Measurements from ENCODE around the gene LPAR2. TPM values are rescaled to one million over a fixed set of nuclear protein-coding genes. Genes with fewer than 3 reads are reported as not detected.

The LPAR2 gene
- total RNA-seq, 1 donor from 2014 or later, result 40.3 TPM

DNA sequence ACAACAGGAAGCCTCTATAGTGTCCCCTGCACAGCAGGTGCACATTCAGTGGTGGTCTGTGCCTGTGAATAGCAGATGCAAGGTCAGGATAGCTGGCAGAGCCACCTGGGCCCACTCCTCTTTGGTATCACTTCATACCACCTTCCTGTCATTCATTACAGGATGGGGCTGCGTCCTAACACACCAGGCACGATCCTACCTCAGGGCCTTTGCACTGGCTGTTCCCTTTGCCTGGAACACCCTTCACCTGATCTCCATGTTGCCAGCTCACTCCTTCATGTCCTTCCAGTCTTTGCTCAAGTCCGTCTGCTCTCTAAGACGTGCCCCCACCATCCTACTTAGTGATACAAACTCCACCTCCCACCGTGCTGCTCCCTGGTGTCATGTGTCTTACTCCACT lies 4.6 kb upstream of the LPAR2 start:
- ATAC-seq, result no peak

DNA sequence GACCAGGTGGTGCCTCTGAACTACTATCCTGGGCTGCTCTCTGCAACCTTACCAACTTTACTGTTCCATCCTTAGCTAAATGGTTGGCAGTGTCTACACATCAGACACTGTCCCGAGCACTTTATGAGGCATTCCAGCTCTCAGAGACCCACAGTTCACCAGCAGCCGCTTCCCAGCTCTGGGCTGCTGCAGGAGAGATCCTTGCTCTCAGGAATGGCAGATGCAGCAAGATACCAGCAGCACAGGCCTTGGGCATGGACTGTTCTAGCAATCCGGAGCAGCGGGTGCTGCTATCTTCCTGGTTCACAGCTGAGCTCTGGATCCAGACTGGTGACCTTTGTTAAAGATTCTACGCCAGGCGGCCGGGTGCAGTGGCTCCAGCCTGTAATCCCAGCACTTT lies 3.3 kb upstream of the LPAR2 start:
- Histone ChIP-seq H3K27ac (no peak overlapping the region), H3K4me1 (peaks cover 14% of the 10 kb centered on the region), H3K9me3 (no peaks in the 10 kb centered on the region), H3K4me3 (no peak overlapping the region), H3K27me3 (ENCODE audit: low read depth) (no peaks in the 10 kb centered on the region), H3K36me3 (peaks cover 49% of the 10 kb centered on the region)
- DNase-seq, result no peak
- intact Hi-C loops (cut with DNase I), result no loop called here
- ATAC-seq, result no peak
- TF ChIP-seq, protein P1, sequence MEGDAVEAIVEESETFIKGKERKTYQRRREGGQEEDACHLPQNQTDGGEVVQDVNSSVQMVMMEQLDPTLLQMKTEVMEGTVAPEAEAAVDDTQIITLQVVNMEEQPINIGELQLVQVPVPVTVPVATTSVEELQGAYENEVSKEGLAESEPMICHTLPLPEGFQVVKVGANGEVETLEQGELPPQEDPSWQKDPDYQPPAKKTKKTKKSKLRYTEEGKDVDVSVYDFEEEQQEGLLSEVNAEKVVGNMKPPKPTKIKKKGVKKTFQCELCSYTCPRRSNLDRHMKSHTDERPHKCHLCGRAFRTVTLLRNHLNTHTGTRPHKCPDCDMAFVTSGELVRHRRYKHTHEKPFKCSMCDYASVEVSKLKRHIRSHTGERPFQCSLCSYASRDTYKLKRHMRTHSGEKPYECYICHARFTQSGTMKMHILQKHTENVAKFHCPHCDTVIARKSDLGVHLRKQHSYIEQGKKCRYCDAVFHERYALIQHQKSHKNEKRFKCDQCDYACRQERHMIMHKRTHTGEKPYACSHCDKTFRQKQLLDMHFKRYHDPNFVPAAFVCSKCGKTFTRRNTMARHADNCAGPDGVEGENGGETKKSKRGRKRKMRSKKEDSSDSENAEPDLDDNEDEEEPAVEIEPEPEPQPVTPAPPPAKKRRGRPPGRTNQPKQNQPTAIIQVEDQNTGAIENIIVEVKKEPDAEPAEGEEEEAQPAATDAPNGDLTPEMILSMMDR (IDR thresholded peaks at IDR 0.05), result no peak

More for the DNA sequence above, 4.6 kb upstream of the LPAR2 start:
- peaks cover 7% of the 10 kb centered on the region for H3K4me1 ChIP-seq
- H3K27me3 ChIP-seq (ENCODE audit: low read depth), result no peaks in the 10 kb centered on the region
- no peak overlapping the region for H3K4me3 ChIP-seq
- peaks cover 62% of the 10 kb centered on the region for H3K36me3 ChIP-seq
- H3K9me3 ChIP-seq, result no peaks in the 10 kb centered on the region
- TF ChIP-seq, protein P1 (IDR thresholded peaks at IDR 0.05), result no peak
- intact Hi-C loops (cut with DNase I), result no loop called here
- H3K27ac ChIP-seq, result no peak overlapping the region
- DNase-seq, result no peak

DNA sequence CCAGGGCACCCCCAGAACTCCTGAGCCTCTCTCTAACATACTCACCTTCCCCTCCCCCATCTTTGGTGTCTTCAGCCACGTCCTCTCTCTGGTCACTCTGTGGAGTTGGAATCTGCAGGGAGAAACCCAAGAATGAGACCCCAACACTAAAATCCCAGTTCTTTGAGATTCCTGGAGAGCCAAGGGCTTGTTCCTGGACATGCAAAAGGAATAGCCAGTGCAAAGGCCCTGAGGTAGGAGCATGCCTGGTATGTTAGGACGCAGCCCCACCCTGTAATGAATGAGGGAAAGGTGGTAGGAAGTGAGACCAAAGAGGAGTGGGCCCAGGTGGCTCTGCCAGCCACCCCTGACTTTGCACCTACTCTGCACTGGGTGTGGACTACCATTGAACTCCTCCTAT lies 2.4 kb upstream of the LPAR2 start:
- Histone ChIP-seq H3K36me3 (peaks cover 40% of the 10 kb centered on the region), H3K4me1 (peaks cover 14% of the 10 kb centered on the region), H3K4me3 (no peak overlapping the region), H3K27me3 (ENCODE audit: low read depth) (no peaks in the 10 kb centered on the region), H3K27ac (no peak overlapping the region), H3K9me3 (no peaks in the 10 kb centered on the region)
- no peak for ATAC-seq
- intact Hi-C loops (cut with DNase I), result no loop called here
- TF ChIP-seq, protein P1 (IDR thresholded peaks at IDR 0.05), result no peak
- no peak for DNase-seq

DNA sequence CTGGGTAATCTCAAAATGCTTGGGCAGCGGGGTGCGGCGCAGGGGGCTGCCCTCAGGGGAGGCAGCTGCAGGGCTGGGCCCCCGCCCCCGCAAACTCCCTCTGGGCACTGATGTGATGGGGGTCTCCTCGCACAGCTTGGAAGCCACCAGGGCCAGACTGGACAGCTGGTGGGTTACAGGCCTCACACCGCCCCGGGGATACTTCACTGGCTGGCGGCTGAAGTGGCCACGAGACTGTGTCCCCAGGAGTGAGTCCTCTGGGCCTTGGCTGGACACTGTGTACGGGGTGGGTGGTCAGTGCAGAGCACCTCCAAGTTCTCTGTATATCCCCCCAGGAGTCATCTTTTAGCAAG lies 2.0 kb upstream of the LPAR2 start:
- DNase-seq (no peak), ATAC-seq (no peak)
- TF ChIP-seq, protein P1 (IDR thresholded peaks at IDR 0.05), result no peak
- no peak overlapping the region for H3K27ac ChIP-seq
- no peaks in the 10 kb centered on the region for H3K27me3 ChIP-seq (ENCODE audit: low read depth)
- H3K36me3 ChIP-seq, result peaks cover 36% of the 10 kb centered on the region
- intact Hi-C loops (cut with DNase I), result no loop called here
- H3K4me3 ChIP-seq, result no peak overlapping the region
- no peaks in the 10 kb centered on the region for H3K9me3 ChIP-seq
- H3K4me1 ChIP-seq, result peaks cover 14% of the 10 kb centered on the region

DNA sequence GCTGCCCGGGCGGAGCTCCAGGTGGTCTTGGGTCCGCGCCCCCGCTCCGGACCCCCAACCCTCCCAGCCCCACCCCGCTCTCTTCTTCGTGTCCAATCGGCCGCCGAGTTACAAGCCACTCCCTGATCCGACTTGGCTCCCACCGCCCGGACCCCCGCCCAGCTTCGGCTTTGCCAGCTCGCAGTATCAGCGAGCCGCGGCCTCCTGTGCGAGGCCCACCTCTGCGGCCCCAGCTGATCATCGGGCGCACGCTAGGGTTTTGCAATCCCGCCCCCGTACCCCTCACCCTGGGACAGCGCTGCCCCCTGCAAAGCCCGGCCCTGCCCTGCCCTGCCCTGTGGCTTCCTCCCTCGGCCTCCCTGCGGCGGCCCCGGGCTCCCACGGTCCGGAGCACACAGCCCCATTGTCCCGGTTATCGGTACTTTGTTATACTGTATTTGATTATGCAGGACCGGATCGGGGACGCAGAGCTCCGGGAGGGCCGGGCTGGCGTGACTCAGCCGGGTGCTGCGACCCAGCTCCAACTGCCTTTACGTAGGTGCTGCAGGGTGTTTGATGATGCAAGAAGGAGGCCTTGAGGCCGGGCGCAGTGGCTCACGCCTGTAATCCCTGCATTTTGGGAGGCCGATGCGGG lies 598 bp upstream of the LPAR2 start:
- ATAC-seq, result peak; percentile 67 to 81
- intact Hi-C loops (cut with DNase I), result no loop called here

More for the DNA sequence above, 598 bp upstream of the LPAR2 start:
- Histone ChIP-seq H3K4me3 (peak overlapping the region; percentile 64), H3K27ac (peak overlapping the region; percentile 69), H3K4me1 (peaks cover 14% of the 10 kb centered on the region), H3K9me3 (no peaks in the 10 kb centered on the region), H3K36me3 (peaks cover 22% of the 10 kb centered on the region), H3K27me3 (ENCODE audit: low read depth) (no peaks in the 10 kb centered on the region)
- TF ChIP-seq, protein P1 (IDR thresholded peaks at IDR 0.05), result no peak
- peak; percentile 72 for DNase-seq

Measured in lower lobe of right lung (tissue), 2 donors.